K562 (cell line): ENCODE measurements around the gene PUS7L. TPM values are rescaled to one million over a fixed set of nuclear protein-coding genes. Genes with fewer than 3 reads are reported as not detected.

Source experiments
- ATAC-seq: fragments of 200-7000 bp; cut with Tn5 transposase; 3 replicates; pipeline ENCODE4 v1.9.1; 2020; ENCODE audit warnings: moderate library complexity
- BruUV-seq: library from RNA; stranded (reverse); fragments of 400-500 nt; replicated peaks from 2 replicates; lab custom pipeline; 2021; lab: Mats Ljungman, UMichigan
- CTCF ChIA-PET: fragments of 300-600 bp; formaldehyde crosslinking; extraction: SDS; loops from one replicate; lab custom pipeline; 2021; ENCODE audit warnings: low intra/inter-chr PET ratio; lab: Yijun Ruan, JAX
- POLR2A ChIA-PET: fragments of 300-600, 350-650 bp; sonication (Branson Sonifier 250); formaldehyde crosslinking; extraction: SDS; loops from one replicate; lab custom pipeline; 2021; ENCODE audit warnings: antibody characterized with exemption, inconsistent platforms; lab: Yijun Ruan, JAX
- DNase-seq, 4 experiments: peaks; one replicate each; pipeline versions ENCODE4 v3.0.0 to v3.0.0-alpha.2; 2011 to 2018; ENCODE audit warnings: low spot score in 3 of 4, mixed read lengths in 3 of 4; ENCODE audit errors: extremely low read depth in 1 of 4
- FAIRE-seq: peaks from 2 replicates; lab custom pipeline; 2011; peaks lifted over from hg19 to GRCh38; lab: Jason Lieb, UNC
- H2AFZ ChIP-seq: 2 replicates; pipeline ENCODE4 v1.6.0; 2011; ENCODE audit warnings: low read depth, low read length, control low read depth, inconsistent platforms
- H3K27ac ChIP-seq: fragments of 200-600 bp; 3 replicates; pipeline ENCODE4 v1.8.0; 2011; ENCODE audit warnings: low read depth, mild to moderate bottlenecking, control low read depth, inconsistent platforms, low read length, moderate library complexity, mixed read lengths; ENCODE audit errors: extremely low read depth
- H3K27me3 ChIP-seq, 2 experiments: fragments of 300-600 bp in 1 of 2; 2 replicates in 1 of 2; 3 replicates in 1 of 2; pipeline versions ENCODE4 v1.6.0 to v1.8.0; 2011; ENCODE audit warnings: inconsistent platforms in 2 of 2, low read length in 2 of 2, mild to moderate bottlenecking in 1 of 2, mixed read lengths in 1 of 2, moderate library complexity in 1 of 2; ENCODE audit not compliant: control insufficient read depth in 2 of 2, insufficient read depth in 2 of 2
- H3K36me3 ChIP-seq: fragments of 300-600 bp; 3 replicates; pipeline ENCODE4 v1.8.0; 2011; ENCODE audit warnings: mild to moderate bottlenecking, low read length, inconsistent platforms; ENCODE audit not compliant: control insufficient read depth, insufficient read depth
- H3K4me1 ChIP-seq, 2 experiments: fragments of 200-600 bp in 1 of 2; replicated peaks in 1 of 2; 2 replicates in 1 of 2; 3 replicates in 1 of 2; pipeline versions ENCODE4 v1.5.1 to v1.8.0; 2011; ENCODE audit warnings: inconsistent platforms in 2 of 2, low read length in 2 of 2, mild to moderate bottlenecking in 1 of 2, mixed read lengths in 1 of 2, moderate library complexity in 1 of 2; ENCODE audit not compliant: control insufficient read depth in 2 of 2, insufficient read depth in 2 of 2
- H3K4me2 ChIP-seq: 2 replicates; pipeline ENCODE4 v1.6.1; 2011; ENCODE audit warnings: low read length, control low read depth, inconsistent platforms, mixed read lengths; ENCODE audit not compliant: insufficient read depth
- H3K4me3 ChIP-seq: fragments of 200-600 bp; sonication (generic), shearing (Covaris generic); 2 replicates; pipeline ENCODE4 v1.5.1; 2016; ENCODE audit warnings: control low read depth, inconsistent platforms
- H3K79me2 ChIP-seq: fragments of 200-600 bp; 3 replicates; pipeline ENCODE4 v1.8.0; 2011; ENCODE audit warnings: low read length, inconsistent platforms; ENCODE audit not compliant: control insufficient read depth, insufficient read depth
- H3K9ac ChIP-seq, 2 experiments: 2 replicates each; pipeline versions ENCODE4 v1.6.0 to v1.6.1; 2011; ENCODE audit warnings: low read depth in 2 of 2, low read length in 2 of 2, control low read depth in 1 of 2, inconsistent platforms in 1 of 2, mild to moderate bottlenecking in 1 of 2, mixed read lengths in 1 of 2; ENCODE audit not compliant: insufficient read depth in 1 of 2
- H3K9me1 ChIP-seq: one replicate; pipeline ENCODE4 v1.6.0; 2011; ENCODE audit warnings: inconsistent platforms, mild to moderate bottlenecking, low read length, moderate library complexity; ENCODE audit not compliant: control insufficient read depth, insufficient read depth
- H3K9me3 ChIP-seq: replicated peaks from 2 replicates; pipeline ENCODE4 v1.5.1; 2011; ENCODE audit warnings: low read depth, low read length, inconsistent platforms; ENCODE audit not compliant: control insufficient read depth, insufficient read depth
- H4K20me1 ChIP-seq: replicated peaks from 2 replicates; pipeline ENCODE4 v1.6.1; 2011; ENCODE audit warnings: low read length, inconsistent platforms, mixed read lengths; ENCODE audit not compliant: control insufficient read depth, insufficient read depth
- ARID2 ChIP-seq: fragments of 450-650 bp; IDR thresholded peaks from 2 replicates; pipeline ENCODE4 v1.6.1; 2017; ENCODE audit warnings: antibody characterized with exemption, mild to moderate bottlenecking
- ATF3 ChIP-seq, 2 experiments: fragments of 450-650 bp in 1 of 2; sonication (generic) in 1 of 2; formaldehyde crosslinking in 1 of 2; IDR thresholded peaks in 1 of 2; conservative IDR thresholded peaks in 1 of 2; 2 replicates each; pipeline versions ENCODE4 v1.6.1 to v1.8.1; 2016 to 2023; ENCODE audit warnings: mild to moderate bottlenecking in 2 of 2, moderate library complexity in 2 of 2, inconsistent platforms in 1 of 2, missing genetic modification reagents in 1 of 2
- E2F4 ChIP-seq: sonication (generic); formaldehyde crosslinking; IDR thresholded peaks from 2 replicates; pipeline ENCODE4 v1.8.0; 2022; ENCODE audit warnings: mild to moderate bottlenecking, low read depth, missing genetic modification reagents
- ESRRB ChIP-seq: fragments of 250-450 bp; sonication (Bioruptor Pico); IDR thresholded peaks from 2 replicates; pipeline ENCODE4 v1.5.0; 2020; ENCODE audit warnings: mild to moderate bottlenecking, moderate library complexity, borderline replicate concordance
- FOXK1 ChIP-seq: sonication (generic); formaldehyde crosslinking; IDR thresholded peaks from 2 replicates; pipeline ENCODE4 v1.8.0; 2022; ENCODE audit warnings: missing genetic modification reagents, mild to moderate bottlenecking, borderline replicate concordance
- KDM2B ChIP-seq: fragments of 250-450 bp; sonication (Bioruptor Pico); IDR thresholded peaks from 2 replicates; pipeline ENCODE4 v1.8.0; 2021; ENCODE audit warnings: mild to moderate bottlenecking, moderate library complexity
- KHSRP ChIP-seq: fragments of 450-650 bp; IDR thresholded peaks from 2 replicates; pipeline ENCODE4 v1.6.1; 2017
- NCOA2 ChIP-seq, 2 experiments: fragments of 450-650 bp; IDR thresholded peaks; 2 replicates each; pipeline ENCODE4 v1.6.1; 2018; ENCODE audit warnings: mild to moderate bottlenecking in 2 of 2, moderate library complexity in 1 of 2; ENCODE audit not compliant: partially characterized antibody in 2 of 2
- POLR2B ChIP-seq: fragments of 450-650 bp; IDR thresholded peaks from 2 replicates; pipeline ENCODE4 v1.6.1; 2018; ENCODE audit warnings: low read depth; ENCODE audit not compliant: partially characterized antibody
- ZHX1 ChIP-seq: fragments of 150-350 bp; conservative IDR thresholded peaks from 2 replicates; pipeline ENCODE4 v1.6.1; 2014; ENCODE audit warnings: low read length
- ZNF274 ChIP-seq: IDR thresholded peaks from 2 replicates; pipeline ENCODE4 v1.6.1; 2011; ENCODE audit warnings: low read depth, mild to moderate bottlenecking, low read length, moderate library complexity, borderline replicate concordance
- ZNF668 ChIP-seq: fragments of 250-450 bp; sonication (Bioruptor Pico); IDR thresholded peaks from 2 replicates; pipeline ENCODE4 v1.8.0; 2022; ENCODE audit warnings: mild to moderate bottlenecking, inconsistent platforms
- WGBS: fragments of 100-300 bp; shearing (Covaris generic); methylation state at CpG from one replicate; pipeline ENCODE4 v1.1.6; 2016; ENCODE audit warnings: low coverage, mixed read lengths; ENCODE audit not compliant: insufficient coverage; ENCODE audit errors: missing lambda C conversion rate; 5-methylcytosine and 5-hydroxymethylcytosine counted together
- in situ Hi-C: fragments of 300-500 bp; cut with MboI; formaldehyde crosslinking; loops from 4 replicates; pipeline ENCODE4 v1.15.0; 2018; ENCODE audit warnings: inconsistent platforms, mixed read lengths
- intact Hi-C: fragments of 100-400 bp; cut with micrococcal nuclease; formaldehyde crosslinking; loops from 2 replicates; pipeline ENCODE4 v1.14.2; 2022
- polyA plus RNA-seq, 8 experiments: library from polyadenylated mRNA; depleted of rRNA in 4 of 8; stranded (reverse) in 5 of 8; unstranded in 3 of 8; fragments of >200 nt; fragmentation: Nextera tagmentation in 2 of 8; fragmentation: Illumina TruSeq in 1 of 8; extraction: Ambion mirVana in 2 of 8; extraction: Trizol in 1 of 8; gene quantifications; 2 replicates each; pipeline versions ENCODE4 v1.2.1 to v1.2.3, GENCODE V29; 2011 to 2014; ENCODE audit warnings: inconsistent platforms in 1 of 8, missing spikeins in 1 of 8
- total RNA-seq, 7 experiments: library from RNA; depleted of rRNA in 6 of 7; stranded (reverse); fragments of >200 nt in 6 of 7; fragmentation: Illumina TruSeq in 2 of 7; extraction: Trizol in 2 of 7; gene quantifications; 2 replicates each; pipeline versions ENCODE4 v1.2.1 to v1.2.3, GENCODE V29; 2011 to 2021; ENCODE audit warnings: low replicate concordance in 1 of 7
- TF ChIP-seq, protein P1 (sequence below): IDR thresholded peaks from 2 replicates; pipeline ENCODE4 v1.6.1; 2011; ENCODE audit not compliant: insufficient read length; ENCODE audit errors: extremely low read depth
- TF ChIP-seq, protein P2 (sequence below): IDR thresholded peaks from 2 replicates; pipeline ENCODE4 v1.6.1; 2014; ENCODE audit warnings: antibody characterized with exemption

The PUS7L gene
- total and polyA plus RNA-seq, 9 of the 15 experiments (the other 6 are each of a cell fraction or from before 2014, with no cell fraction given), result 10.8 to 53.3 (median 25.2) TPM

GRCh38 chr12:43737646-43738045 is 20.9 kb downstream of the PUS7L start (continued):
- no peak for TF ChIP-seq ATF3 (IDR thresholded peaks at IDR 0.05)
- no peak for TF ChIP-seq ATF3 (CRISPR knock-in tag; conservative IDR thresholded peaks at IDR 0.05)
- no peak for TF ChIP-seq NCOA2 (IDR thresholded peaks at IDR 0.05; ENCODE audit: partially characterized antibody in 2 of 2)
- TF ChIP-seq, protein P1, sequence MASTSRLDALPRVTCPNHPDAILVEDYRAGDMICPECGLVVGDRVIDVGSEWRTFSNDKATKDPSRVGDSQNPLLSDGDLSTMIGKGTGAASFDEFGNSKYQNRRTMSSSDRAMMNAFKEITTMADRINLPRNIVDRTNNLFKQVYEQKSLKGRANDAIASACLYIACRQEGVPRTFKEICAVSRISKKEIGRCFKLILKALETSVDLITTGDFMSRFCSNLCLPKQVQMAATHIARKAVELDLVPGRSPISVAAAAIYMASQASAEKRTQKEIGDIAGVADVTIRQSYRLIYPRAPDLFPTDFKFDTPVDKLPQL, result no peak
- no peak for TF ChIP-seq KHSRP
- TF ChIP-seq FOXK1 (CRISPR knock-in tag), result no peak
- no peak for TF ChIP-seq E2F4

DNA sequence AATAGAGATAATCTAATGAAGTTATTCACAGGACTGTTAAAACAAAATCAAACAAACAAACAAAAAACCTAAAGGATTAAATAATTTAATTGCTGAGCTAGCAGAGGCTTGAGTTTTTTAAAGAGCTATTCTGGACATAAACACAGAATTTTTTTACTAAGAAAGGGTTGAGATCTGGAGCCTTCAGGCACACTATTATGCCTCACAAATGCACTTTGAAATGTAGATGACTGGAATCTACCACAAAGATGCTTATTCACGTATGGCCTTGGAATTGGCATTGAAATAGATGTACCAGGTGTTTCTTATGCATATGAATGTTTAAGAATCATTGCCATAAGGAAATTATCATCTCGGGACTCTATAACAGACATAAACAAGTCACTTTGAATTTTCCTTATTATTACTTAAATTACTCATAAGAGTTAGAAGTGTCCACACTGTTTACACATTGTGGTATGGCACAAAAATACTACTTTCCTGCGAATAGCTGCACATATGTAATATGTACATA is 21.6 kb downstream of the PUS7L start:
- in situ Hi-C loops, result no loop called here
- TF ChIP-seq ZHX1 (no peak), ZNF274 (no peak), POLR2B (no peak), KDM2B (CRISPR knock-in tag) (no peak), ZNF668 (no peak), ESRRB (CRISPR knock-in tag) (no peak), ARID2 (no peak)
- TF ChIP-seq, protein P2, sequence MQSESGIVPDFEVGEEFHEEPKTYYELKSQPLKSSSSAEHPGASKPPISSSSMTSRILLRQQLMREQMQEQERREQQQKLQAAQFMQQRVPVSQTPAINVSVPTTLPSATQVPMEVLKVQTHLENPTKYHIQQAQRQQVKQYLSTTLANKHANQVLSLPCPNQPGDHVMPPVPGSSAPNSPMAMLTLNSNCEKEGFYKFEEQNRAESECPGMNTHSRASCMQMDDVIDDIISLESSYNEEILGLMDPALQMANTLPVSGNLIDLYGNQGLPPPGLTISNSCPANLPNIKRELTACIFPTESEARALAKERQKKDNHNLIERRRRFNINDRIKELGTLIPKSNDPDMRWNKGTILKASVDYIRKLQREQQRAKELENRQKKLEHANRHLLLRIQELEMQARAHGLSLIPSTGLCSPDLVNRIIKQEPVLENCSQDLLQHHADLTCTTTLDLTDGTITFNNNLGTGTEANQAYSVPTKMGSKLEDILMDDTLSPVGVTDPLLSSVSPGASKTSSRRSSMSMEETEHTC, result no peak

More for the DNA sequence above, 21.6 kb downstream of the PUS7L start:
- no peak overlapping the region for H3K4me2 ChIP-seq
- BruUV-seq, result no TSS peak
- intact Hi-C loops, result loop anchor here (10.0 kb wide), 1 partner anchor 292 kb away; no protein-coding TSS in a partner anchor
- POLR2A ChIA-PET, result interaction anchor here (0.6 kb wide), 1 partner anchor 305 kb away, joined by 3 read pairs; no protein-coding TSS in a partner anchor
- H3K27ac ChIP-seq, result no peak overlapping the region
- CTCF ChIA-PET, result no interaction called here
- DNase-seq (no peak), ATAC-seq (no peak), FAIRE-seq (no peak)
- H2AFZ ChIP-seq, result no peak overlapping the region
- no peaks in the 10 kb centered on the region for H3K4me1 ChIP-seq
- no peaks in the 10 kb centered on the region for H4K20me1 ChIP-seq
- H3K9me3 ChIP-seq, result no peaks in the 10 kb centered on the region
- no peak overlapping the region for H3K9ac ChIP-seq
- H3K4me3 ChIP-seq, result no peak overlapping the region
- 90% methylated on average over 3 of the region's 3 CpGs for WGBS
- H3K9me1 ChIP-seq, result no peaks in the 10 kb centered on the region
- no peaks in the 10 kb centered on the region for H3K79me2 ChIP-seq
- H3K27me3 ChIP-seq, result no peaks in the 10 kb centered on the region
- H3K36me3 ChIP-seq, result peaks cover 72% of the 10 kb centered on the region
